Measurements from ENCODE around the gene CAPZA3. TPM values are rescaled to one million over a fixed set of nuclear protein-coding genes. Genes with fewer than 3 reads are reported as not detected.

Gene CAPZA3
- total RNA-seq, 2 donors from 2014 or later: not detected

Other genes with a start within 250 kb of the CAPZA3 start
- not detected for gene PLCZ1, start 107 bp upstream of the CAPZA3 start, total RNA-seq

Data from natural killer cell treated with Interleukin-12 subunit alpha and Interleukin-12 subunit beta and Interleukin-15 and Interleukin-18, amount 100 ng/mL, for 72 hours (primary cell).